ENCODE measurements around the gene IL3. TPM values are rescaled to one million over a fixed set of nuclear protein-coding genes. Genes with fewer than 3 reads are reported as not detected.

IL3 gene
- polyA plus RNA-seq, 3 donors from 2014 or later = 0.20 TPM; not detected in 2

- Mint-ChIP-seq H3K27ac (no peak overlapping the region), H3K27me3 (ENCODE audit: low read depth in 3 of 3) (peaks cover 1 to 4% (median 2%) of the 10 kb centered on the region in 3 donors), H3K36me3 (peaks cover 0 to 12% (median 0%) of the 10 kb centered on the region in 3 donors), H3K9me3 (no peaks in the 10 kb centered on the region), H3K4me3 (no peak overlapping the region), H3K4me1 (peaks cover 7 to 13% of the 10 kb centered on the region in 2 donors)
- no peak for DNase-seq
Observed at GRCh38 chr5:132087661-132088060, 27.2 kb downstream of the IL3 start.

GRCh38 chr5:132089363-132089762 lies 28.9 kb downstream of the IL3 start:
- Mint-ChIP-seq H3K4me1 (peaks cover 7 to 8% of the 10 kb centered on the region in 2 donors), H3K36me3 (peaks cover 0 to 16% (median 0%) of the 10 kb centered on the region in 3 donors), H3K9me3 (no peaks in the 10 kb centered on the region), H3K27ac (no peak overlapping the region), H3K4me3 (no peak overlapping the region), H3K27me3 (ENCODE audit: low read depth in 3 of 3) (peaks cover 1 to 4% (median 4%) of the 10 kb centered on the region in 3 donors)
- no peak for DNase-seq

- no peak overlapping the region for H3K27ac Mint-ChIP-seq
- no peak for DNase-seq
- no peak overlapping the region for H3K4me3 Mint-ChIP-seq
- H3K9me3 Mint-ChIP-seq = no peaks in the 10 kb centered on the region
- peaks cover 1 to 6% (median 6%) of the 10 kb centered on the region in 3 donors for H3K27me3 Mint-ChIP-seq (ENCODE audit: low read depth in 3 of 3)
- H3K4me1 Mint-ChIP-seq = peaks cover 14 to 15% of the 10 kb centered on the region in 2 donors
- H3K36me3 Mint-ChIP-seq = peaks cover 0 to 16% (median 0%) of the 10 kb centered on the region in 3 donors
Observed at GRCh38 chr5:132090107-132090506, 29.7 kb downstream of the IL3 start.

GRCh38 chr5:132093271-132093670 lies 32.8 kb downstream of the IL3 start:
- no peak for DNase-seq
- H3K27me3 Mint-ChIP-seq (ENCODE audit: low read depth in 3 of 3) = peaks cover 3 to 7% (median 4%) of the 10 kb centered on the region in 3 donors
- peaks cover 35 to 44% of the 10 kb centered on the region in 2 donors for H3K4me1 Mint-ChIP-seq
- H3K4me3 Mint-ChIP-seq = no peak overlapping the region
- no peaks in the 10 kb centered on the region for H3K9me3 Mint-ChIP-seq
- peaks cover 0 to 13% (median 0%) of the 10 kb centered on the region in 3 donors for H3K36me3 Mint-ChIP-seq
- H3K27ac Mint-ChIP-seq = peak overlapping the region in 2 of 6 donors; percentile 34 to 92

- Mint-ChIP-seq H3K4me1 (peaks cover 48 to 56% of the 10 kb centered on the region in 2 donors), H3K4me3 (peak overlapping the region in 4 of 5 donors; percentile 24 to 57 (median 44)), H3K36me3 (peaks cover 0 to 8% (median 0%) of the 10 kb centered on the region in 3 donors), H3K9me3 (no peaks in the 10 kb centered on the region), H3K27me3 (ENCODE audit: low read depth in 3 of 3) (peaks cover 6 to 12% (median 8%) of the 10 kb centered on the region in 3 donors), H3K27ac (peak overlapping the region in 5 of 6 donors; percentile 19 to 92 (median 84))
- no peak for DNase-seq
Observed at GRCh38 chr5:132094393-132095076, 34.1 kb downstream of the IL3 start.

GRCh38 chr5:132095077-132095410 lies 34.6 kb downstream of the IL3 start:
- H3K27ac Mint-ChIP-seq = peak overlapping the region in 5 of 6 donors; percentile 19 to 92 (median 84)
- no peak for DNase-seq
- H3K36me3 Mint-ChIP-seq = peaks cover 0 to 8% (median 0%) of the 10 kb centered on the region in 3 donors
- H3K4me3 Mint-ChIP-seq = peak overlapping the region in 4 of 5 donors; percentile 24 to 57 (median 35)
- peaks cover 6 to 13% (median 12%) of the 10 kb centered on the region in 3 donors for H3K27me3 Mint-ChIP-seq (ENCODE audit: low read depth in 3 of 3)
- no peaks in the 10 kb centered on the region for H3K9me3 Mint-ChIP-seq
- peaks cover 53 to 62% of the 10 kb centered on the region in 2 donors for H3K4me1 Mint-ChIP-seq

GRCh38 chr5:132095424-132095972 lies 35.0 kb downstream of the IL3 start:
- peaks cover 6 to 15% (median 12%) of the 10 kb centered on the region in 3 donors for H3K27me3 Mint-ChIP-seq (ENCODE audit: low read depth in 3 of 3)
- H3K9me3 Mint-ChIP-seq = no peaks in the 10 kb centered on the region
- peaks cover 58 to 66% of the 10 kb centered on the region in 2 donors for H3K4me1 Mint-ChIP-seq
- H3K27ac Mint-ChIP-seq = peak overlapping the region in 5 of 6 donors; percentile 19 to 92 (median 83)
- peak overlapping the region in 1 of 5 donors; percentile 24 for H3K4me3 Mint-ChIP-seq
- H3K36me3 Mint-ChIP-seq = peaks cover 0 to 8% (median 0%) of the 10 kb centered on the region in 3 donors
- peak in 2 of 3 donors; percentile 36 to 51 for DNase-seq

- Mint-ChIP-seq H3K27ac (peak overlapping the region in 5 of 6 donors; percentile 13 to 92 (median 60)), H3K9me3 (no peaks in the 10 kb centered on the region), H3K4me3 (no peak overlapping the region), H3K36me3 (peaks cover 0 to 5% (median 0%) of the 10 kb centered on the region in 3 donors), H3K27me3 (ENCODE audit: low read depth in 3 of 3) (peaks cover 7 to 17% (median 11%) of the 10 kb centered on the region in 3 donors), H3K4me1 (peaks cover 72 to 80% of the 10 kb centered on the region in 2 donors)
- DNase-seq = no peak
Observed at GRCh38 chr5:132096904-132097303, 36.4 kb downstream of the IL3 start.

- DNase-seq = no peak
- Mint-ChIP-seq H3K9me3 (no peaks in the 10 kb centered on the region), H3K27ac (peak overlapping the region in 3 of 6 donors; percentile 11 to 92 (median 58)), H3K4me1 (peaks cover 84 to 93% of the 10 kb centered on the region in 2 donors), H3K27me3 (ENCODE audit: low read depth in 3 of 3) (peaks cover 10 to 17% (median 13%) of the 10 kb centered on the region in 3 donors), H3K4me3 (no peak overlapping the region), H3K36me3 (peaks cover 0 to 4% (median 0%) of the 10 kb centered on the region in 3 donors)
Observed at GRCh38 chr5:132098151-132098594, 37.7 kb downstream of the IL3 start.

GRCh38 chr5:132098621-132099020 lies 38.2 kb downstream of the IL3 start:
- Mint-ChIP-seq H3K36me3 (peaks cover 0 to 3% (median 0%) of the 10 kb centered on the region in 3 donors), H3K9me3 (no peaks in the 10 kb centered on the region), H3K4me3 (peak overlapping the region; percentile 55 to 76 (median 70))

GRCh38 chr5:132099076-132099748 lies 38.8 kb downstream of the IL3 start:
- Mint-ChIP-seq H3K9me3 (no peaks in the 10 kb centered on the region), H3K4me3 (peak overlapping the region; percentile 55 to 76 (median 70)), H3K27ac (peak overlapping the region; percentile 86 to 98 (median 94)), H3K4me1 (peaks cover 89 to 97% of the 10 kb centered on the region in 2 donors), H3K27me3 (ENCODE audit: low read depth in 3 of 3) (peaks cover 10 to 19% (median 17%) of the 10 kb centered on the region in 3 donors), H3K36me3 (no peaks in the 10 kb centered on the region)
- peak; percentile 75 to 84 (median 78) for DNase-seq

More at GRCh38 chr5:132098621-132099020, 38.2 kb downstream of the IL3 start:
- H3K27me3 Mint-ChIP-seq (ENCODE audit: low read depth in 3 of 3) = peaks cover 10 to 17% (median 16%) of the 10 kb centered on the region in 3 donors
- H3K4me1 Mint-ChIP-seq = peaks cover 89 to 97% of the 10 kb centered on the region in 2 donors
- DNase-seq = no peak
- H3K27ac Mint-ChIP-seq = peak overlapping the region; percentile 86 to 98 (median 94)

GRCh38 chr5:132099905-132100304 lies 39.5 kb downstream of the IL3 start:
- peaks cover 10 to 18% (median 17%) of the 10 kb centered on the region in 3 donors for H3K27me3 Mint-ChIP-seq (ENCODE audit: low read depth in 3 of 3)
- no peak for DNase-seq
- H3K9me3 Mint-ChIP-seq = no peaks in the 10 kb centered on the region
- H3K4me1 Mint-ChIP-seq = peaks cover 90 to 97% of the 10 kb centered on the region in 2 donors
- no peaks in the 10 kb centered on the region for H3K36me3 Mint-ChIP-seq
- peak overlapping the region in 5 of 6 donors; percentile 92 to 98 (median 96) for H3K27ac Mint-ChIP-seq
- peak overlapping the region in 4 of 5 donors; percentile 3 to 74 (median 62) for H3K4me3 Mint-ChIP-seq

GRCh38 chr5:132100672-132101261 lies 40.3 kb downstream of the IL3 start:
- Mint-ChIP-seq H3K36me3 (no peaks in the 10 kb centered on the region), H3K4me1 (peaks cover 90 to 97% of the 10 kb centered on the region in 2 donors), H3K9me3 (no peaks in the 10 kb centered on the region), H3K4me3 (peak overlapping the region; percentile 45 to 78 (median 57)), H3K27me3 (ENCODE audit: low read depth in 3 of 3) (peaks cover 10 to 16% (median 14%) of the 10 kb centered on the region in 3 donors), H3K27ac (peak overlapping the region; percentile 41 to 97 (median 89))
- peak in 1 of 3 donors; percentile 22 for DNase-seq

Data from immature natural killer cell (primary cell).